GM23338 (cell line): ENCODE data around the gene SLC37A4. TPM values are rescaled to one million over a fixed set of nuclear protein-coding genes. Genes with fewer than 3 reads are reported as not detected.

Source experiments
- ATAC-seq: fragments of 200-7000 bp; cut with Tn5 transposase; 3 replicates; pipeline ENCODE4 v1.9.1; 2020
- DNase-seq: peaks from one replicate; pipeline ENCODE4 v3.0.0-alpha.2; 2015; ENCODE audit warnings: low spot score
- H2AFZ ChIP-seq: fragments of 200-600 bp; sonication (generic); 2 replicates; pipeline ENCODE4 v1.8.0; 2016; ENCODE audit warnings: antibody characterized with exemption, mild to moderate bottlenecking, moderate library complexity
- H3F3A ChIP-seq: fragments of 200-600 bp; sonication (generic); replicated peaks from 2 replicates; pipeline ENCODE4 v1.8.0; 2017; ENCODE audit warnings: antibody characterized with exemption, mixed run types, low read depth
- H3K27ac ChIP-seq: fragments of 200-600 bp; sonication (generic); 2 replicates; pipeline ENCODE4 v1.6.1; 2016; ENCODE audit warnings: low read depth
- H3K27me3 ChIP-seq: fragments of 200-600 bp; sonication (generic); 2 replicates; pipeline ENCODE4 v1.8.0; 2016; ENCODE audit warnings: mild to moderate bottlenecking, mixed run types, moderate library complexity; ENCODE audit not compliant: insufficient read depth
- H3K36me3 ChIP-seq: fragments of 200-600 bp; sonication (generic); 2 replicates; pipeline ENCODE4 v1.8.0; 2016; ENCODE audit warnings: mild to moderate bottlenecking; ENCODE audit not compliant: insufficient read depth
- H3K4me1 ChIP-seq: fragments of 200-600 bp; sonication (generic); 2 replicates; pipeline ENCODE4 v1.8.0; 2016; ENCODE audit warnings: mild to moderate bottlenecking, moderate library complexity; ENCODE audit not compliant: insufficient read depth
- H3K4me2 ChIP-seq: fragments of 200-600 bp; sonication (generic); 2 replicates; pipeline ENCODE4 v1.7.1; 2017; ENCODE audit warnings: mixed run types
- H3K4me3 ChIP-seq: fragments of 200-600 bp; sonication (generic); 2 replicates; pipeline ENCODE4 v1.6.1; 2016; ENCODE audit warnings: mixed run types
- H3K79me2 ChIP-seq: fragments of 200-600 bp; sonication (generic); replicated peaks from 2 replicates; pipeline ENCODE4 v1.8.0; 2017; ENCODE audit warnings: mild to moderate bottlenecking; ENCODE audit not compliant: insufficient read depth
- H3K9me2 ChIP-seq: fragments of 200-600 bp; sonication (generic); 2 replicates; pipeline ENCODE4 v1.8.0; 2017; ENCODE audit not compliant: insufficient read depth
- H4K20me1 ChIP-seq: fragments of 200-600 bp; sonication (generic); replicated peaks from 2 replicates; pipeline ENCODE4 v1.8.0; 2017; ENCODE audit warnings: mild to moderate bottlenecking; ENCODE audit not compliant: insufficient read depth
- H3K27ac Mint-ChIP-seq: 2 replicates; pipeline ENCODE4 v1.8.0; 2020; ENCODE audit warnings: inconsistent platforms, mild to moderate bottlenecking, moderate library complexity, mixed read lengths
- H3K27me3 Mint-ChIP-seq: 3 replicates; pipeline ENCODE4 v1.8.0; 2022; ENCODE audit warnings: low read depth, mild to moderate bottlenecking, moderate library complexity, mixed read lengths, inconsistent platforms; ENCODE audit not compliant: insufficient read depth, poor library complexity
- H3K36me3 Mint-ChIP-seq: 3 replicates; pipeline ENCODE4 v1.8.0; 2021; ENCODE audit warnings: low read depth, mild to moderate bottlenecking, inconsistent platforms, moderate library complexity, mixed read lengths
- H3K4me1 Mint-ChIP-seq: 3 replicates; pipeline ENCODE4 v1.8.0; 2020; ENCODE audit warnings: mild to moderate bottlenecking, inconsistent platforms, mixed read lengths
- H3K4me3 Mint-ChIP-seq: 3 replicates; pipeline ENCODE4 v1.8.0; 2021; ENCODE audit warnings: moderate library complexity, mild to moderate bottlenecking, inconsistent platforms, mixed read lengths
- H3K9me3 Mint-ChIP-seq: 3 replicates; pipeline ENCODE4 v1.8.0; 2020; ENCODE audit warnings: moderate library complexity, mild to moderate bottlenecking, inconsistent platforms, mixed read lengths
- CREB1 ChIP-seq: fragments of 250-450 bp; sonication (Bioruptor Pico); IDR thresholded peaks from 2 replicates; pipeline ENCODE4 v1.5.0; 2020; ENCODE audit warnings: low read depth, mild to moderate bottlenecking, moderate library complexity
- EZH2 ChIP-seq: fragments of 200-600 bp; sonication (generic); IDR thresholded peaks from one replicate; pipeline ENCODE4 v1.8.0; 2017; ENCODE audit warnings: antibody characterized with exemption, mild to moderate bottlenecking, low read depth; ENCODE audit not compliant: unreplicated experiment
- EZH2phosphoT487 ChIP-seq: fragments of 200-600 bp; sonication (generic); IDR thresholded peaks from one replicate; pipeline ENCODE4 v1.8.1; 2018; ENCODE audit warnings: antibody characterized with exemption; ENCODE audit not compliant: unreplicated experiment
- JUNB ChIP-seq: IDR thresholded peaks from one replicate; pipeline ENCODE4 v1.6.1; 2016; ENCODE audit warnings: antibody characterized with exemption; ENCODE audit not compliant: unreplicated experiment
- NANOG ChIP-seq: IDR thresholded peaks from 2 replicates; pipeline ENCODE4 v1.6.1; 2016; ENCODE audit warnings: antibody characterized with exemption, borderline replicate concordance
- POLR2AphosphoS5 ChIP-seq: IDR thresholded peaks from 2 replicates; pipeline ENCODE4 v1.6.1; 2016; ENCODE audit warnings: antibody characterized with exemption, low read depth
- STAT1 ChIP-seq: IDR thresholded peaks from one replicate; pipeline ENCODE4 v1.6.1; 2016; ENCODE audit warnings: antibody characterized with exemption; ENCODE audit not compliant: unreplicated experiment
- ZNF114 ChIP-seq: fragments of 250-450 bp; sonication (Bioruptor Pico); IDR thresholded peaks from 2 replicates; pipeline ENCODE4 v1.5.0; 2020; ENCODE audit warnings: mild to moderate bottlenecking, moderate library complexity
- ZNF331 ChIP-seq: fragments of 250-450 bp; sonication (Bioruptor Pico); IDR thresholded peaks from 2 replicates; pipeline ENCODE4 v1.5.0; 2020; ENCODE audit warnings: low read depth, mild to moderate bottlenecking, moderate library complexity
- polyA plus RNA-seq: library from polyadenylated mRNA; unstranded; fragments of >200 nt; fragmentation: Nextera tagmentation; extraction: Ambion mirVana; gene quantifications from 2 replicates; pipeline ENCODE4 v1.2.1, GENCODE V29; 2016
- total RNA-seq: library from RNA; depleted of rRNA; stranded (reverse); fragments of >200 nt; shearing (Covaris generic); gene quantifications from 2 replicates; pipeline ENCODE4 v1.2.3, GENCODE V29; 2014
- TF ChIP-seq, protein P1 (sequence below), 2 experiments: fragments of 200-600 bp in 1 of 2; sonication (generic) in 1 of 2; conservative IDR thresholded peaks; 2 replicates each; pipeline versions ENCODE4 v1.5.1 to v1.6.1; 2016 to 2017; ENCODE audit warnings: antibody characterized with exemption in 2 of 2, low read depth in 2 of 2, mild to moderate bottlenecking in 2 of 2, moderate library complexity in 1 of 2
- TF ChIP-seq, protein P2 (sequence below): IDR thresholded peaks from 2 replicates; pipeline ENCODE4 v1.6.1; 2016; ENCODE audit warnings: antibody characterized with exemption
- TF ChIP-seq, protein P3 (sequence below): IDR thresholded peaks from one replicate; pipeline ENCODE4 v1.6.1; 2018; ENCODE audit warnings: antibody characterized with exemption; ENCODE audit not compliant: unreplicated experiment
- TF ChIP-seq, protein P4 (sequence below): fragments of 250-450 bp; sonication (Bioruptor Pico); IDR thresholded peaks from 2 replicates; pipeline ENCODE4 v1.5.0; 2020; ENCODE audit warnings: mild to moderate bottlenecking, moderate library complexity

SLC37A4 gene
- total and polyA plus RNA-seq, 2 experiments from 2014 or later: 23.4 to 56.4 TPM

DNA sequence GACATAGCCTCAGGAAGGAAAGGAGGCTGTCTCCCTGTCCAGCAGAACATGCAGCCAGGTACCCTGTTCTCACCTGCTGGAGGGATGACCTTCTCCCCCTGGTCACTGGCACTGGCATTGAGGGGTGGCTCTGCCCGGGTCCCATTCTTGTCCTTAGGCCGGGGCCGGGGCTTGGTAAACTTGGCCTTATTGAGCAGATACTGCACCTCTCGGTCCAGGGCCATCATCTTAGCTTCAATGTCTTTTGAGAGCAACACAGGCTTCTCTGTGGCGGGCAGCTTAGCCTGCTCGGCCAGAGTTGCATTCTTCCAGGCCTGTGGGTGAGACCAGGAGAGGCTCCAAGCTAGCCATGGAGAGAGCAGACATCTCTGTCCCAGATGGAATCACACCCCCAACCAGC, 15.8 kb upstream of the SLC37A4 start:
- H3K36me3 ChIP-seq: peaks cover 29% of the 10 kb centered on the region
- H3K4me3 ChIP-seq: no peak overlapping the region
- ATAC-seq: no peak
- no peak overlapping the region for H2AFZ ChIP-seq
- no peaks in the 10 kb centered on the region for H3K9me3 Mint-ChIP-seq
- no peak for DNase-seq
- peaks cover 6% of the 10 kb centered on the region; the same call in 1 of the 2 replicates for H3F3A ChIP-seq
- H3K27ac Mint-ChIP-seq: no peak overlapping the region
- peaks cover 15% of the 10 kb centered on the region; the same call in 2 of the 3 replicates for H3K4me1 Mint-ChIP-seq
- H3K27ac ChIP-seq: no peak overlapping the region
- H3K4me1 ChIP-seq: peaks cover 13% of the 10 kb centered on the region
- TF ChIP-seq, protein P1, sequence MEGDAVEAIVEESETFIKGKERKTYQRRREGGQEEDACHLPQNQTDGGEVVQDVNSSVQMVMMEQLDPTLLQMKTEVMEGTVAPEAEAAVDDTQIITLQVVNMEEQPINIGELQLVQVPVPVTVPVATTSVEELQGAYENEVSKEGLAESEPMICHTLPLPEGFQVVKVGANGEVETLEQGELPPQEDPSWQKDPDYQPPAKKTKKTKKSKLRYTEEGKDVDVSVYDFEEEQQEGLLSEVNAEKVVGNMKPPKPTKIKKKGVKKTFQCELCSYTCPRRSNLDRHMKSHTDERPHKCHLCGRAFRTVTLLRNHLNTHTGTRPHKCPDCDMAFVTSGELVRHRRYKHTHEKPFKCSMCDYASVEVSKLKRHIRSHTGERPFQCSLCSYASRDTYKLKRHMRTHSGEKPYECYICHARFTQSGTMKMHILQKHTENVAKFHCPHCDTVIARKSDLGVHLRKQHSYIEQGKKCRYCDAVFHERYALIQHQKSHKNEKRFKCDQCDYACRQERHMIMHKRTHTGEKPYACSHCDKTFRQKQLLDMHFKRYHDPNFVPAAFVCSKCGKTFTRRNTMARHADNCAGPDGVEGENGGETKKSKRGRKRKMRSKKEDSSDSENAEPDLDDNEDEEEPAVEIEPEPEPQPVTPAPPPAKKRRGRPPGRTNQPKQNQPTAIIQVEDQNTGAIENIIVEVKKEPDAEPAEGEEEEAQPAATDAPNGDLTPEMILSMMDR (conservative IDR thresholded peaks at IDR 0.05; ENCODE audit: low read depth in 2 of 2): no peak
- TF ChIP-seq, protein P2, sequence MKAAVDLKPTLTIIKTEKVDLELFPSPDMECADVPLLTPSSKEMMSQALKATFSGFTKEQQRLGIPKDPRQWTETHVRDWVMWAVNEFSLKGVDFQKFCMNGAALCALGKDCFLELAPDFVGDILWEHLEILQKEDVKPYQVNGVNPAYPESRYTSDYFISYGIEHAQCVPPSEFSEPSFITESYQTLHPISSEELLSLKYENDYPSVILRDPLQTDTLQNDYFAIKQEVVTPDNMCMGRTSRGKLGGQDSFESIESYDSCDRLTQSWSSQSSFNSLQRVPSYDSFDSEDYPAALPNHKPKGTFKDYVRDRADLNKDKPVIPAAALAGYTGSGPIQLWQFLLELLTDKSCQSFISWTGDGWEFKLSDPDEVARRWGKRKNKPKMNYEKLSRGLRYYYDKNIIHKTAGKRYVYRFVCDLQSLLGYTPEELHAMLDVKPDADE: no peak
- no peak for TF ChIP-seq ZNF331 (CRISPR knock-in tag)
- TF ChIP-seq EZH2: no peak
- TF ChIP-seq STAT1: no peak
- no peak for TF ChIP-seq EZH2phosphoT487
- TF ChIP-seq, protein P3, sequence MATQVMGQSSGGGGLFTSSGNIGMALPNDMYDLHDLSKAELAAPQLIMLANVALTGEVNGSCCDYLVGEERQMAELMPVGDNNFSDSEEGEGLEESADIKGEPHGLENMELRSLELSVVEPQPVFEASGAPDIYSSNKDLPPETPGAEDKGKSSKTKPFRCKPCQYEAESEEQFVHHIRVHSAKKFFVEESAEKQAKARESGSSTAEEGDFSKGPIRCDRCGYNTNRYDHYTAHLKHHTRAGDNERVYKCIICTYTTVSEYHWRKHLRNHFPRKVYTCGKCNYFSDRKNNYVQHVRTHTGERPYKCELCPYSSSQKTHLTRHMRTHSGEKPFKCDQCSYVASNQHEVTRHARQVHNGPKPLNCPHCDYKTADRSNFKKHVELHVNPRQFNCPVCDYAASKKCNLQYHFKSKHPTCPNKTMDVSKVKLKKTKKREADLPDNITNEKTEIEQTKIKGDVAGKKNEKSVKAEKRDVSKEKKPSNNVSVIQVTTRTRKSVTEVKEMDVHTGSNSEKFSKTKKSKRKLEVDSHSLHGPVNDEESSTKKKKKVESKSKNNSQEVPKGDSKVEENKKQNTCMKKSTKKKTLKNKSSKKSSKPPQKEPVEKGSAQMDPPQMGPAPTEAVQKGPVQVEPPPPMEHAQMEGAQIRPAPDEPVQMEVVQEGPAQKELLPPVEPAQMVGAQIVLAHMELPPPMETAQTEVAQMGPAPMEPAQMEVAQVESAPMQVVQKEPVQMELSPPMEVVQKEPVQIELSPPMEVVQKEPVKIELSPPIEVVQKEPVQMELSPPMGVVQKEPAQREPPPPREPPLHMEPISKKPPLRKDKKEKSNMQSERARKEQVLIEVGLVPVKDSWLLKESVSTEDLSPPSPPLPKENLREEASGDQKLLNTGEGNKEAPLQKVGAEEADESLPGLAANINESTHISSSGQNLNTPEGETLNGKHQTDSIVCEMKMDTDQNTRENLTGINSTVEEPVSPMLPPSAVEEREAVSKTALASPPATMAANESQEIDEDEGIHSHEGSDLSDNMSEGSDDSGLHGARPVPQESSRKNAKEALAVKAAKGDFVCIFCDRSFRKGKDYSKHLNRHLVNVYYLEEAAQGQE: no peak
- no peak for TF ChIP-seq NANOG
- no peak for TF ChIP-seq ZNF114
- TF ChIP-seq JUNB: no peak
- no peak for TF ChIP-seq POLR2AphosphoS5
- TF ChIP-seq, protein P4, sequence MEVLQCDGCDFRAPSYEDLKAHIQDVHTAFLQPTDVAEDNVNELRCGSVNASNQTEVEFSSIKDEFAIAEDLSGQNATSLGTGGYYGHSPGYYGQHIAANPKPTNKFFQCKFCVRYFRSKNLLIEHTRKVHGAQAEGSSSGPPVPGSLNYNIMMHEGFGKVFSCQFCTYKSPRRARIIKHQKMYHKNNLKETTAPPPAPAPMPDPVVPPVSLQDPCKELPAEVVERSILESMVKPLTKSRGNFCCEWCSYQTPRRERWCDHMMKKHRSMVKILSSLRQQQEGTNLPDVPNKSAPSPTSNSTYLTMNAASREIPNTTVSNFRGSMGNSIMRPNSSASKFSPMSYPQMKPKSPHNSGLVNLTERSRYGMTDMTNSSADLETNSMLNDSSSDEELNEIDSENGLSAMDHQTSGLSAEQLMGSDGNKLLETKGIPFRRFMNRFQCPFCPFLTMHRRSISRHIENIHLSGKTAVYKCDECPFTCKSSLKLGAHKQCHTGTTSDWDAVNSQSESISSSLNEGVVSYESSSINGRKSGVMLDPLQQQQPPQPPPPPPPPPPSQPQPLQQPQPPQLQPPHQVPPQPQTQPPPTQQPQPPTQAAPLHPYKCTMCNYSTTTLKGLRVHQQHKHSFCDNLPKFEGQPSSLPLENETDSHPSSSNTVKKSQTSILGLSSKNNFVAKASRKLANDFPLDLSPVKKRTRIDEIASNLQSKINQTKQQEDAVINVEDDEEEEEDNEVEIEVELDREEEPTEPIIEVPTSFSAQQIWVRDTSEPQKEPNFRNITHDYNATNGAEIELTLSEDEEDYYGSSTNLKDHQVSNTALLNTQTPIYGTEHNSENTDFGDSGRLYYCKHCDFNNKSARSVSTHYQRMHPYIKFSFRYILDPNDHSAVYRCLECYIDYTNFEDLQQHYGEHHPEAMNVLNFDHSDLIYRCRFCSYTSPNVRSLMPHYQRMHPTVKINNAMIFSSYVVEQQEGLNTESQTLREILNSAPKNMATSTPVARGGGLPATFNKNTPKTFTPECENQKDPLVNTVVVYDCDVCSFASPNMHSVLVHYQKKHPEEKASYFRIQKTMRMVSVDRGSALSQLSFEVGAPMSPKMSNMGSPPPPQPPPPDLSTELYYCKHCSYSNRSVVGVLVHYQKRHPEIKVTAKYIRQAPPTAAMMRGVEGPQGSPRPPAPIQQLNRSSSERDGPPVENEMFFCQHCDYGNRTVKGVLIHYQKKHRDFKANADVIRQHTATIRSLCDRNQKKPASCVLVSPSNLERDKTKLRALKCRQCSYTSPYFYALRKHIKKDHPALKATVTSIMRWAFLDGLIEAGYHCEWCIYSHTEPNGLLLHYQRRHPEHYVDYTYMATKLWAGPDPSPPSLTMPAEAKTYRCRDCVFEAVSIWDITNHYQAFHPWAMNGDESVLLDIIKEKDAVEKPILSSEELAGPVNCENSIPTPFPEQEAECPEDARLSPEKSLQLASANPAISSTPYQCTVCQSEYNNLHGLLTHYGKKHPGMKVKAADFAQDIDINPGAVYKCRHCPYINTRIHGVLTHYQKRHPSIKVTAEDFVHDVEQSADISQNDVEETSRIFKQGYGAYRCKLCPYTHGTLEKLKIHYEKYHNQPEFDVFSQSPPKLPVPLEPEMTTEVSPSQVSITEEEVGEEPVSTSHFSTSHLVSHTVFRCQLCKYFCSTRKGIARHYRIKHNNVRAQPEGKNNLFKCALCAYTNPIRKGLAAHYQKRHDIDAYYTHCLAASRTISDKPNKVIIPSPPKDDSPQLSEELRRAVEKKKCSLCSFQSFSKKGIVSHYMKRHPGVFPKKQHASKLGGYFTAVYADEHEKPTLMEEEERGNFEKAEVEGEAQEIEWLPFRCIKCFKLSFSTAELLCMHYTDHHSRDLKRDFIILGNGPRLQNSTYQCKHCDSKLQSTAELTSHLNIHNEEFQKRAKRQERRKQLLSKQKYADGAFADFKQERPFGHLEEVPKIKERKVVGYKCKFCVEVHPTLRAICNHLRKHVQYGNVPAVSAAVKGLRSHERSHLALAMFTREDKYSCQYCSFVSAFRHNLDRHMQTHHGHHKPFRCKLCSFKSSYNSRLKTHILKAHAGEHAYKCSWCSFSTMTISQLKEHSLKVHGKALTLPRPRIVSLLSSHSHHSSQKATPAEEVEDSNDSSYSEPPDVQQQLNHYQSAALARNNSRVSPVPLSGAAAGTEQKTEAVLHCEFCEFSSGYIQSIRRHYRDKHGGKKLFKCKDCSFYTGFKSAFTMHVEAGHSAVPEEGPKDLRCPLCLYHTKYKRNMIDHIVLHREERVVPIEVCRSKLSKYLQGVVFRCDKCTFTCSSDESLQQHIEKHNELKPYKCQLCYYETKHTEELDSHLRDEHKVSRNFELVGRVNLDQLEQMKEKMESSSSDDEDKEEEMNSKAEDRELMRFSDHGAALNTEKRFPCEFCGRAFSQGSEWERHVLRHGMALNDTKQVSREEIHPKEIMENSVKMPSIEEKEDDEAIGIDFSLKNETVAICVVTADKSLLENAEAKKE (CRISPR knock-in tag): no peak
- no peak for TF ChIP-seq CREB1 (CRISPR knock-in tag)
- peaks cover 72% of the 10 kb centered on the region for H3K36me3 Mint-ChIP-seq
- H3K4me3 Mint-ChIP-seq: no peak overlapping the region
- no peaks in the 10 kb centered on the region for H3K79me2 ChIP-seq
- no peak overlapping the region for H3K4me2 ChIP-seq
- H4K20me1 ChIP-seq: peaks cover 6% of the 10 kb centered on the region
- peaks cover 10% of the 10 kb centered on the region for H3K27me3 Mint-ChIP-seq
- H3K27me3 ChIP-seq: no peaks in the 10 kb centered on the region
- no peaks in the 10 kb centered on the region for H3K9me2 ChIP-seq
